ENCODE results near the gene CDK2AP2.

CDK2AP2 gene

DNA sequence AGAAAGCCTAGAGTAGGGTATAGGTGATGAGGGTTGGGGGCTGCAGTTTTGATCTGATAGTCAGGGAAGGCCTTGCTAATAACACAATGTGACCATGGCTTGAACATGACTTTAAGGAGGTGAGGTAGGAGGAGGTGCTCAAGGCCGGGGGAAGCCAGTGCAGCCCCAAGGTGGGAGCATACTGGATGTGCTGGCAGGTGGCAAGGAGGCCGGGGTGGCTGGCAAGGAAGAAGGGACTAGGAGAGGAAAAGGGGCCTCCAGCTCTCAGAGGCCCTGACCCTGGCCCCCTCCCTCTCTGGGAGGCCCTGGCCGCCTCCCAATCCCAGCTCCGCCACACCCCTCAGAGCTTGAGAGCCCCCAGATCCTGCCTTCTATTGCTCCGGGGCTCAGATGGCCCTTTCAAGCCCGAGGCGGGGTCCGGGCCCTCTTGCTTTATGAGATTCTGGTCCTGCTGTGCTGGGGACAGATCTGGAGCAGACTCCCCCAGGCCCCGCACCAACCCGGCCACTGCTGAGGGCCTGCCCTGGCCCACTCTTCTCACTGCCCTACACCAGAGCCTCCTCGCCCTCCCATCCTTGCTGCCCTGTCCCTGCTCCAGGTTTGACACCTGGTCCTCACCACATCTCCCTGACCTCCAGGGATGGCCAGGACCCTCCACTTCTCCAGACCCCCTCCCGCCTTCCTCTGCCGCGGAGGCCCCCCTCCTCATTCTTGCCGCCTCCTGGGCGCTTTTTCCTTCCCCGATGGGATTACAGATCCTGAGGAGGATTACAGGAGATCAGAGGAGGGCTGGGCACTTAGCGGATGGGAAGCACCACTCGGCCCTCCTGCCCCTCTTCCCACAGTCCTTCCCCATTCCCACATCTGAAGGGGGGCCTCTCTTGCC lies 4.6 kb downstream of the CDK2AP2 start:
- DNase-seq (ENCODE audit: low read depth) = no peak

- DNase-seq (ENCODE audit: low read depth) = no peak
These were observed 5.5 kb downstream of the CDK2AP2 start for GRCh38 chr11:67502328-67502979.

- no peak for DNase-seq (ENCODE audit: low read depth)
These were observed 6.1 kb downstream of the CDK2AP2 start for GRCh38 chr11:67501854-67502253.

- no peak for DNase-seq (ENCODE audit: low read depth)
These were observed 6.9 kb downstream of the CDK2AP2 start for GRCh38 chr11:67500831-67501715.

GRCh38 chr11:67500484-67500821 lies 7.5 kb downstream of the CDK2AP2 start:
- DNase-seq (ENCODE audit: low read depth) = no peak

DNA sequence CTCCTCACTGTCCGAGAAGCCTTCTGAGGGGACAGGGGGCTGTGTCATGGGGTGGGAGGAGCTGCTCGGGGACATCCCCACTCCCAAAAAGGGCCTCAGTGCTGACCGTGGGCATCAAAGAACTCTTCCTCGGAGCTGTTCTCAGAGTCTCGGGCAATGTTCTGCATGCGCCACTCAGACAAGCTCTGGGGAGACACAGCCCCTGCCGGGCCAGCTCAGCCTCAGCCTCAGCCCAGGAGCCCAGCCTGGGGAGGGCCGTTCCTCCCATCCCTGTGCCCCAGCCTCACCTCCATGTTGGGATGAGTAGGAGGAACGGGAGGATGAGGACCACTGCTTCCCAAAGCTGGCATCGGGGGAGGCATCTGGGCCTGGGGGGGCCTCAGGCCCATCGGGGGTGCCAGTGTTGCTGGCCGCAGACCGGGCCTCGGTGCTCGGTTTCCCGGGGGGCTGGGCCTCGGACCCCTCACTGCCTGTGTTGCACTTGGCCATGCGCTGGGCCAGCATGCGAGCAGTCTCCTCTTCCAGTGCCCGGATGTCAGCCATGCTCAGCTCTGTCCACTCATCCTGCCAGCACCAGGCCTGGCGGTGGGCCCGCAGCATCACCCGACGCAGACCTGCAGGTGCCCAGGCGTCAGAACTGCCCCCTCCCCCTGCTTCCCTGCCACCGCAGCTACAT lies 8.0 kb downstream of the CDK2AP2 start:
- no peak for DNase-seq (ENCODE audit: low read depth)

- no peak for DNase-seq (ENCODE audit: low read depth)
These were observed 9.4 kb downstream of the CDK2AP2 start for GRCh38 chr11:67498544-67498972.

DNA sequence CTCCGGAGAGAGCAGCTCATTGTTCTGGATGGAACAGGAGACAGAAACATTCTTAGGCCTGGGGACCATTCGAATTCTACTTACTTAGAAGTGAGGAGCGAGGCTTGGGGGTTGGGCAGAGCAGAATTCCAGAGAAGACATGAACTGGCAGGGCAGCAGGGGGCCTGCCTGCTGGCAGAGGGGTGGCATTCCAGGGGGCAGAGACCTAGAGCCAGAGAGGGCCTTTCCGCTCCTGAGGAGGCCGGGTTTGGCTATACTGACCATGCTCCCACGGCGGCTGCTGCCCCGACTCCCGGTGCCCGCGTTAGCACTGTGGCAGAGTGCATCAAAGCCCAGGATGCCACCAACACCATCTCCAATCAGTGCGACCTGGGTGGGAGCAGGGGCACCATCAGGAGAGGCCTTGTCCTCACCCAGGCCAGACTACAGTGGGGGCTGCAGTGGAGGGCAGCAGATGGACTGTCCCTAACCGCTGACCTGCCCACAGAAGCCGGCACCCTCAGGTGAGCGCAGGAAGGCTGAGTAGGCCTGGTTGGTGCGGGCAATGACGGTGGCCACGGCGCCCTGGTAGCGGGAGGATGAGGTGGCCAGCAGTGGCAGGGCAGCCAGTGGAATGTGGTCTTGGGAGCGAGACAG lies 10.2 kb downstream of the CDK2AP2 start:
- DNase-seq (ENCODE audit: low read depth) = no peak

DNA sequence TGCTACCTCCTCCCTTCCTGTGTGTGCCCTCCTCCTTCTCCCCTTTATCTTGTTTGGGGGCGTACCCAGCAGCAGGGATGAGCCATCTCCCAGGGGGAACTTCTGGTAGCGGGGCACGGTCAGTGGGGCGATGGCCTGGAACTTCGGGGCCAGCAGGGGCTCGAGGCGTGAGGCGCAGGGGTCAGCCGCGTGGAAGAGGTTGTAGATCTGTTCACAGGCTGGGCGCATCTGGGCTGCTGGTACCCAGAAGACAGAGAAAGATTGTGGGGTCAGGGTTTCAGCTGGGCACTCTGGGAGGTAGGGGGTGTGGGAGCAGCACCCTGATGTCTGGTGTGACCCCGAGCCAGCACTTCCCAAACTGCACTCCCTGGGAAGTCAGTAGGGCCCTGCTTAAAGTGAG lies 11.8 kb downstream of the CDK2AP2 start:
- DNase-seq (ENCODE audit: low read depth) = no peak

DNA sequence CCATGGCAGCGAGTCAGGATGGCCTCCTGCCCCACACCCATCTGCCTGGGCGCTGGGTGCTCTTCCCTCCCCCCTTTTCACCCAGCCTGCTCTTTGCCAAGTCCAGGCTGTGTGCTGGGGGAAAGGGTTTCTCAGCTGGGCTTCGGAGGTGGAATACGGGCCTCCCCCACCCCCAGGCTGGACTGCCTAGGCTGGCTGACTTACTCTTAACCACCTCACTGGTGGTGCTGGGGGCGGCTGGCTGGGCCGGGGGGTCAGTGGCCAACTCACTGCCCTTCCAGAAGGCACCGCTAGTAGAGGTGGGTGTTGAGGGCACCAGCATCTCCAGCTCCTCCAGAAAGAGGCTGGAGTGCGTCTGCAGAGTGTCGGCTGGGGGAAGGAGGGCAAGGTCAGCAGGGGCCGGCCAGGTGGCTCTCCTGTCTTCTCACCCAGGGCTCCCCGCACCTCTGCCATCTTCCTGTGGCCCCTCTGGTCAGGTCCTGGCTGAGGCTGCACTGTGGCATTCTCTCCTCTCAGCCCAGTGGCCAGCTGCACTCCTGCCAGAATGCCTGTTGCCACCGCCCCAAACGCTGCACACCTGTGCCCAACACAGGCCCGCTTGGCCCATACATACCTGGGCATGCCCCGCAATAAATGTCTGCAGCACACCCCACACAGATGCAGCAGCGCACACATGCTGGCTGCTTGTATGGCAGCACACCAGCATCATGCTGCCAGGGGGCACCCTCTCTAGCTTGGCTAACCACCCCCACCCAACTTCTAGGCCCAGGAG lies 12.5 kb downstream of the CDK2AP2 start:
- no peak for DNase-seq (ENCODE audit: low read depth)

- DNase-seq (ENCODE audit: low read depth) = no peak
These were observed 13.4 kb downstream of the CDK2AP2 start for GRCh38 chr11:67494371-67495233.

DNA sequence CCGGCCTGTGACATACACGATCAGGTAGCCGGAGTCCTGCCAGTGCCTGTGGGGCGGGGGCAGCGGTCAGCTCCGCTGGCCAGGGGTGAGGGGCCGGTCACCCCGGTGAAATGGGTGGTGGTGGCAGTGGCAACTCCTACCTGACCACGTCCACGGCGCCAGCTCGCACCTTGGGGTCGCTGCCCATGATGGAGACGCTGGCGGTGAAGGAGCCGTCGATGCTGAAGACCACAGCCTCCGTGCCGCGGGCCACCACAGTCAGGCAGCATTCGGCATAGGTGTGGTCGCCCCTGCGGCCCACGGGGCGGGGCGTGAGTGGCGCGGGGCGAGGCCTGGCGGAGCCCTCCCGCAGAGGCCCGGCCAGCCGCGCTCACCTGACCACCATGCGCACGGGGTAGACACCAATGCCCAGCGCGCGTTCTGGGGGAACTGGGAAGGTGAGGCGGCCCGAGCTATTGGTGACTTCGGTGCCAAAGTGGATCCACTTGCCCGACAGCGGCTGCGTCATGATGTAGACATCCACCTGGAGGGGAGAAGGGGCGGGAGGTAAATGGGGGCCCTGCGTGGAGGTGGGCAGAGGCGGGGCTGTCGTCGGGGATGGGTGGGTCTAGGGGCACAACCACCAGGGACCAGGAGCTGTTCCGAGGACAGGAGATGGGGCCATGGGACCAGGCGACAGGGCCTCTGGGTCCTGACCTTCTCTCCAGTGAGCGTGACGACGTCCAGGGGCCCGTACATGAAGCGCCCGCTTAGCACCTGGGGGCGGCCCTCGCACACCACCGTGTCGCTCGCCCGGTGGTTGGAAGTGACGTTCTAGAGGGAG lies 14.2 kb downstream of the CDK2AP2 start:
- no peak for DNase-seq (ENCODE audit: low read depth)

DNA sequence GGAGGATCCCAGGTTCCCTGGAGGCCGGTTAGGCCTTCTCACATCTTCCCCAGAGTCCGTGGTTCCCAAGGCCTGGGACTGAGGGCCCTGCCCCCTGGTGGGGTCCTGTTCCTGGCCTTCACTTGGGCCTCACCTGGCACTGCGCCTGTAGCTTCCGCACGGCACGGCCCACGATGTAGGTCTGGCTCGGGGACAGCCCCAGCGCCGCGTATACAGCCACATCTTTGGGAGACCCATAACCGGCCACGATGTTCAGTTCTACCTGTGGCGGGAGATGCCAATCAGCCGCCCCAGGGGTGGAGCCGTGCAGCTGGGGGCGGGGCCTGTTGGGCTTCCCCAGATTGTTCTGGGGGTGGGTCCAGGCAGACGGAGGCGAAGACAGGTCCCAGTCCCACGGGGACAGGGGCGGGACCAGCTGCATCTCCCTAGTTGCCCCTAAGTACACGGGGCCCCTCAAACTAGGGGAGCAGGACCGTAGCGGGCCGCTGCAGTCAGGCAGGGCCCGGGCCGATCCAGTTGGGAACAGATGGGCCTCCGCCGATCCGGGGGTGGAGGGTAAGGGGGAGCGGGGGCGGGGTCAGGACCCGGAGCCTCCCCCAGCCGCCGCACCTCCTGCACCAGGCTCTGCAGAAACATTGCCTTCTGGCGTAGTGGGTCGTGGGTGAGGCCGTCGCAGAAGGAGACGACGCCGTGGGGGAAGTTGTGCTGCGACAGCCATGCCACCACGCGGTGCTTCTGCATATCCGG lies 15.0 kb downstream of the CDK2AP2 start:
- DNase-seq (ENCODE audit: low read depth) = no peak

DNA sequence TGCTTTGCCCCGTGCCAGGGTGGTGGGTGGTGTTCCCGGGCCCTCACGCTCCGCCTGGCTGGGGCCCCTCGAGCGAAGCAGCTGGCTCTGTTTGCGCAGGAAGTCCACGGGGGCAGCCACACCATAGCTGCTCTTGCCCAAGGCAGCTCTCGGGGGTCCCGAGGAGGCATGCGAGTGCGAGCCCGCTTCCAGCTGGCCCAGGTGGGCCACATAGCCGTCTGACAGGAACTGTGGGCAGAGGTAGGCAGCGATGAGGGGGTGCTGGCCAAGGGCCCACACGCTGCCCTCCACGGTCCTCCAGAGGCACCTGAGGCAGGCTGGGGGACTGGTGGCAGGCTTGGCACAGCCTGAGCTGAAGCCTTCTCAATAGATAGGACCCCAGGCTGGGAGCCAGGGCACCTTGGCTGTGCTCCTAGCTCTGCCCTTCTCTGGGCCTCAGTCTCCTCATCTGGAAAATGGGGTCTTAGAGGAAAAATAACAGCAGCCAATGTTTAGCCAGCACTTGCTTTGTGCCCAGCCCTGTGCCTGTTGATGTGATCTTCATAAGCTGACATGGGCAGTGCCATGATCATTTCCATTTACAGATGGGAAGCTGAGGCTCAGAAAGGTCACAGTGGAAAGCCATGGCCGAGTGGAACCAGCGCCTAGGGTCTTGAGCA lies 15.8 kb downstream of the CDK2AP2 start:
- DNase-seq (ENCODE audit: low read depth) = no peak

DNA sequence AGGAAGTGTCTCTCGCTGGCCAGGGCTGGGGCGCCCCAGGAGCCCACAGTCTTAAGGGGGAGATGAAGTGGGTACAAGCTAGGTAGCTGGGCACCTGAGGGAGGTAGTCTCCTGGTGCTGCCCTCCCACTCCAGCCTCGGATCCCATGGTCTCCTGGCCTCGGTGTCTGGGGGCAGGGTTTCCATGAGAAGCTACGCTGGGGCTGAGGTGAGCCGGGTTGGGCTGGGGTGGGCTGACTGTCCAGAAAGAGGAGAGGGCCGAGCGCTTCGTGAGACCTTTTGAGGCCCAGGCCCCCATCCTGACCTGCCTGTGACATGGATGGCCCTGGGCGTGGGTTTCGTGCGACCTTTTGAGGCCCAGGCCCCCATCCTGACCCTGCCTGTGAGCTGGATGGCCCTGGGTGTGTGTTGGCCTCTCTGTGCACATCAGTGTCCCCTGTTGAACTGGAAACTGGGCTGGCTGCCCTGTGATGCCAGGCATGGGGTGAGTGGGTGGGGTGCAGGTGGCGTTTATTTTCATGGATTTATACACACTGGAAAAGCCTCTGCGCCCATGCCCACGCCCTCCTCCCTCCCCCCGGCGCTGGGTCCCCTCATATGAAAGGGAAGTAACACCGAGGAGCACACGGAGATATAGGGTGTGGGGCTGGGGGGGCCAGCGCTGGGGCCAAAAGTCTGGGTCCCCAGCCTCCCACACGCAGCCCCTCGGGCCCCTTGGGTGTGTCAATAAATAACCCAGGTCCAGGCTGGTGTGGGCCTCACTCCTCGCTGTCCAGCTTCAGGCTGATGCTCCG lies 16.5 kb downstream of the CDK2AP2 start:
- no peak for DNase-seq (ENCODE audit: low read depth)

DNA sequence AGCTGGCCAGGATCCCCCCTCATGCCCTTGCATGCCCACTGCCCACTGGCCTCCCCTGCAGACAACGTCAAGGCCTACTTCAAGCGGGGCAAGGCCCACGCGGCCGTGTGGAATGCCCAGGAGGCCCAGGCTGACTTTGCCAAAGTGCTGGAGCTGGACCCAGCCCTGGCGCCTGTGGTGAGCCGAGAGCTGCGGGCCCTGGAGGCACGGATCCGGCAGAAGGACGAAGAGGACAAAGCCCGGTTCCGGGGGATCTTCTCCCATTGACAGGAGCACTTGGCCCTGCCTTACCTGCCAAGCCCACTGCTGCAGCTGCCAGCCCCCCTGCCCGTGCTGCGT lies 17.3 kb downstream of the CDK2AP2 start:
- no peak for DNase-seq (ENCODE audit: low read depth)
